Measurements from ENCODE around the gene USP4. TPM values are rescaled to one million over a fixed set of nuclear protein-coding genes. Genes with fewer than 3 reads are reported as not detected.
"Not testable (repeated sequence)": the region's sequence is repeated elsewhere in the genome, so short reads cannot be mapped to it uniquely, and the experiment has no call there.

USP4 gene
- total RNA-seq, 4 donors from 2014 or later: 29.1 to 76.8 (median 35.5) TPM

GRCh38 chr3:49333091-49333490, 6.8 kb downstream of the USP4 start:
- H3K4me3 ChIP-seq: no peak overlapping the region
- H3K36me3 ChIP-seq: peaks cover 74% of the 10 kb centered on the region
- H3K9me3 ChIP-seq: no peaks in the 10 kb centered on the region
- 76% methylated on average over 3 of the region's 3 CpGs for WGBS
- H3K27me3 ChIP-seq: no peaks in the 10 kb centered on the region
- no peak for TF ChIP-seq EP300 (IDR thresholded peaks at IDR 0.05)
- no peak for TF ChIP-seq POLR2AphosphoS5 (IDR thresholded peaks at IDR 0.05)
- no peak for TF ChIP-seq POLR2A (IDR thresholded peaks at IDR 0.05)
- TF ChIP-seq, protein P1, sequence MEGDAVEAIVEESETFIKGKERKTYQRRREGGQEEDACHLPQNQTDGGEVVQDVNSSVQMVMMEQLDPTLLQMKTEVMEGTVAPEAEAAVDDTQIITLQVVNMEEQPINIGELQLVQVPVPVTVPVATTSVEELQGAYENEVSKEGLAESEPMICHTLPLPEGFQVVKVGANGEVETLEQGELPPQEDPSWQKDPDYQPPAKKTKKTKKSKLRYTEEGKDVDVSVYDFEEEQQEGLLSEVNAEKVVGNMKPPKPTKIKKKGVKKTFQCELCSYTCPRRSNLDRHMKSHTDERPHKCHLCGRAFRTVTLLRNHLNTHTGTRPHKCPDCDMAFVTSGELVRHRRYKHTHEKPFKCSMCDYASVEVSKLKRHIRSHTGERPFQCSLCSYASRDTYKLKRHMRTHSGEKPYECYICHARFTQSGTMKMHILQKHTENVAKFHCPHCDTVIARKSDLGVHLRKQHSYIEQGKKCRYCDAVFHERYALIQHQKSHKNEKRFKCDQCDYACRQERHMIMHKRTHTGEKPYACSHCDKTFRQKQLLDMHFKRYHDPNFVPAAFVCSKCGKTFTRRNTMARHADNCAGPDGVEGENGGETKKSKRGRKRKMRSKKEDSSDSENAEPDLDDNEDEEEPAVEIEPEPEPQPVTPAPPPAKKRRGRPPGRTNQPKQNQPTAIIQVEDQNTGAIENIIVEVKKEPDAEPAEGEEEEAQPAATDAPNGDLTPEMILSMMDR (IDR thresholded peaks at IDR 0.05): no peak
- no peak overlapping the region for H3K27ac ChIP-seq
- no peak for DNase-seq (ENCODE audit: low spot score in 2 of 2)
- H3K4me1 ChIP-seq: no peaks in the 10 kb centered on the region

GRCh38 chr3:49329186-49329585, 10.7 kb downstream of the USP4 start:
- H3K4me1 ChIP-seq: no peaks in the 10 kb centered on the region
- H3K27ac ChIP-seq: no peak overlapping the region
- no peak for DNase-seq (ENCODE audit: low spot score in 2 of 2)
- WGBS: 95% methylated on average over 4 of the region's 4 CpGs
- no peaks in the 10 kb centered on the region for H3K9me3 ChIP-seq
- H3K27me3 ChIP-seq: no peaks in the 10 kb centered on the region
- H3K4me3 ChIP-seq: no peak overlapping the region
- peaks cover 91% of the 10 kb centered on the region for H3K36me3 ChIP-seq
- TF ChIP-seq EP300 (IDR thresholded peaks at IDR 0.05): no peak
- TF ChIP-seq, protein P1 (IDR thresholded peaks at IDR 0.05): no peak

DNA sequence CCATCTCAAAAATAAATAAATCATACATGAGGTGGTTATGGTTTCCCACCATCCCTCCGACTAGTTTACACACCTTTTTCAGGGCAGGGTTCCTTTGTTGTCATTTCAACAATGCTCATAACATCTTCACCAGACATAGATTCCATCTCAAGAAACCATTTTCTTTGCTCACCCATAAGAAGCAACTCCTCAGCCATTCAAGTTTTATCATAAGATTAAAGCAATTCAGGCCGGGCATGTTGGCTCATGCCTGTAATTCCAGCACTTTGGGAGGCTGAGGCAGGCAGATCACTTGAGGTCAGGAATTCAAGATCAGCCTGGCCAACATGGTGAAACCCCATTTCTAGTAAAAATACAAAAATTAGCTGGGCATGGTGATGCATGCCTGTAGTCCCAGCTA, 11.5 kb downstream of the USP4 start:
- not testable (repeated sequence) for DNase-seq (ENCODE audit: low spot score in 2 of 2); H3K27ac ChIP-seq; H3K27me3 ChIP-seq; H3K4me1 ChIP-seq; H3K4me3 ChIP-seq; H3K9me3 ChIP-seq
- peaks cover 91% of the 10 kb centered on the region for H3K36me3 ChIP-seq
- WGBS: 68% methylated on average over 2 of the region's 2 CpGs

DNA sequence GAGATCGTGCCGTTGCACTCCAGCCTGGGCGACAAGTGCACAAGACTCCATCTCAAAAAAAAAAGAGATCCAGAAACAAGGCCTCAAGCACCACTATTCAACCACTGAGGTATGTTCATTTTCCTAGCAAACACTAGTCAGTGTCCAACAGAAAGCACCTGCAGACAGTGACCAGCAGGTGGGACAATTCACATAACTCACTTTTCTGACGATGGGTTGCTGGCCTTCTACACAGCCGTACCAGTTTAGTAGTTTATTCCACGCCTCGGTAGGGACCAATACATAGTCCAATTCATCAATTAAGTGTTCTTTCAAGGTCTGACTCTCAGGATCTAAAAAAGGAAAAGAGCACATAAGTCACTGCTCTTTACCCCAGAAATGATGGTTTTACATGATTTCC, 12.4 kb downstream of the USP4 start:
- H3K4me1 ChIP-seq: no peaks in the 10 kb centered on the region
- H3K27me3 ChIP-seq: no peaks in the 10 kb centered on the region
- no peak overlapping the region for H3K4me3 ChIP-seq
- no peaks in the 10 kb centered on the region for H3K9me3 ChIP-seq
- no peak overlapping the region for H3K27ac ChIP-seq
- peaks cover 92% of the 10 kb centered on the region for H3K36me3 ChIP-seq
- WGBS: 90% methylated on average over 7 of the region's 7 CpGs
- TF ChIP-seq POLR2A (IDR thresholded peaks at IDR 0.05): no peak
- TF ChIP-seq EP300 (IDR thresholded peaks at IDR 0.05): no peak
- TF ChIP-seq POLR2AphosphoS5 (IDR thresholded peaks at IDR 0.05): no peak
- TF ChIP-seq, protein P1 (IDR thresholded peaks at IDR 0.05): no peak
- DNase-seq (ENCODE audit: low spot score in 2 of 2): no peak

- 98% methylated on average over 7 of the region's 7 CpGs for WGBS
- Histone ChIP-seq H3K9me3 (no peaks in the 10 kb centered on the region), H3K4me1 (no peaks in the 10 kb centered on the region), H3K27ac (no peak overlapping the region), H3K4me3 (no peak overlapping the region), H3K27me3 (no peaks in the 10 kb centered on the region), H3K36me3 (peaks cover 90% of the 10 kb centered on the region)
- TF ChIP-seq, protein P1 (IDR thresholded peaks at IDR 0.05): no peak
- no peak for TF ChIP-seq POLR2AphosphoS5 (IDR thresholded peaks at IDR 0.05)
- no peak for TF ChIP-seq EP300 (IDR thresholded peaks at IDR 0.05)
- TF ChIP-seq POLR2A (IDR thresholded peaks at IDR 0.05): no peak
- DNase-seq (ENCODE audit: low spot score in 2 of 2): no peak
These were observed 15.1 kb downstream of the USP4 start for GRCh38 chr3:49324768-49325167.

DNA sequence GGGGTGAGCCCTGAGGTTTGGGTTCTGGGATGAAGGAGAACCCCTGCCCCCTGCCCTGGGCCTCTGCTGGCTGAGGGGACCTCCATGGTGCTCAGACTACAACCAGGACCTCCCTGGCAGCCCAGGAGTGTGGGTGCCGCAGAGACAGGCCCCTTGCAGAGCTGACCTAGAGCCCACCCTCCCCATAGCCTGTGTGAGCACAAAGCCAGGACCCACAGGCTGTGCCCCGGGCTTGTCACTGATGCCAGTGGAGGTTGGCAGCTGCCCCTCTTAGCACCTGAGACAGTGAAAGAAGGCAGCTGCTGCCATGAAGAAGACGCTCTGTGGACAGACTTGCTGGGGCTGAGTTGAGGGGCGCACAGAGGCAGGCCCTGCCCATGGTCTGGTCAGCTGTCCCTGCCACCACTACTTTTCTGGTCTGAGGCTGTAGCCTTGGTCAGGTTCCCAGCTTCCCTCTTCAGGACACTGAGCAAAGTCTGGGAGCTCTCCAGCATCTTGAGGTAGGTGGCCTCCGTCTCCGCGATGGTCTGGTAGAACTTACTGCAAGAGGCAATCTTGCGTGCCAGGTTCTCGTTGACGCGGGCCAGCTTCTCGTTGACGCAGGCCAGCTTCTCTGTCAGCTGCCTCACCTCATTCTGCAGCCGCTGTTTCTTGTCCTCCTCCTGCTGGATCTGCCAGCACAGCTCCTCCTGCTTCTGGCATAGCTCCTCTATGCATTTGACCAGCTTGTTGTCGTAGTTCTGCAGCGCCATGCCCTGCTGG, 23.0 kb downstream of the USP4 start:
- H3K36me3 ChIP-seq: peaks cover 78% of the 10 kb centered on the region
- TF ChIP-seq EP300 (IDR thresholded peaks at IDR 0.05) (no peak), POLR2A (IDR thresholded peaks at IDR 0.05) (no peak), POLR2AphosphoS5 (IDR thresholded peaks at IDR 0.05) (no peak)
- TF ChIP-seq, protein P1 (IDR thresholded peaks at IDR 0.05): no peak

More for the DNA sequence above, 23.0 kb downstream of the USP4 start:
- Histone ChIP-seq H3K27ac (no peak overlapping the region), H3K4me1 (no peaks in the 10 kb centered on the region), H3K4me3 (no peak overlapping the region), H3K9me3 (no peaks in the 10 kb centered on the region), H3K27me3 (no peaks in the 10 kb centered on the region)
- 92% methylated on average over 13 of the region's 16 CpGs for WGBS
- DNase-seq (ENCODE audit: low spot score in 2 of 2): no peak
